HepG2 (cell line): ENCODE data around the gene EPHA2. TPM values are rescaled to one million over a fixed set of nuclear protein-coding genes. Genes with fewer than 3 reads are reported as not detected.

Source experiments
- CBX5 ChIP-seq: sonication (generic); formaldehyde crosslinking; IDR thresholded peaks from 2 replicates; pipeline ENCODE4 v1.4.0; 2020; ENCODE audit warnings: missing genetic modification reagents, borderline replicate concordance
- ETV5 ChIP-seq: IDR thresholded peaks from 2 replicates; pipeline ENCODE4 v1.6.1; 2018; ENCODE audit warnings: missing biosample characterization, missing genetic modification reagents, inconsistent platforms, borderline replicate concordance
- HDAC1 ChIP-seq: sonication (generic); formaldehyde crosslinking; IDR thresholded peaks from 2 replicates; pipeline ENCODE4 v1.5.1; 2020; ENCODE audit warnings: mild to moderate bottlenecking, missing genetic modification reagents
- HNRNPL ChIP-seq: fragments of 200-400 bp; formaldehyde crosslinking; IDR thresholded peaks from 2 replicates; pipeline ENCODE4 v1.6.1; 2017; ENCODE audit warnings: mild to moderate bottlenecking, low read depth, low read length
- PITX1 ChIP-seq: sonication (generic); formaldehyde crosslinking; IDR thresholded peaks from 2 replicates; pipeline ENCODE4 v1.5.1; 2020; ENCODE audit warnings: mild to moderate bottlenecking, missing genetic modification reagents
- POGZ ChIP-seq: sonication (generic); formaldehyde crosslinking; IDR thresholded peaks from 2 replicates; pipeline ENCODE4 v1.4.0; 2020; ENCODE audit warnings: mild to moderate bottlenecking, missing genetic modification reagents
- RXRA ChIP-seq: sonication (generic); formaldehyde crosslinking; IDR thresholded peaks from 2 replicates; pipeline ENCODE4 v1.5.1; 2020; ENCODE audit warnings: missing genetic modification reagents
- TCF7 ChIP-seq: sonication (generic); IDR thresholded peaks from 2 replicates; pipeline ENCODE4 v1.6.1; 2016; ENCODE audit warnings: antibody characterized with exemption, low read depth
- ZMYM2 ChIP-seq: sonication (generic); formaldehyde crosslinking; IDR thresholded peaks from 2 replicates; pipeline ENCODE4 v1.8.0; 2022; ENCODE audit warnings: mild to moderate bottlenecking, missing genetic modification reagents
- ZNF564 ChIP-seq: sonication (generic); formaldehyde crosslinking; IDR thresholded peaks from 2 replicates; pipeline ENCODE4 v1.8.1; 2023; ENCODE audit warnings: mild to moderate bottlenecking, missing genetic modification reagents
- polyA plus RNA-seq, 8 experiments: library from polyadenylated mRNA; depleted of rRNA in 3 of 8; stranded (reverse) in 7 of 8; unstranded in 1 of 8; fragments of >200 nt; fragmentation: Illumina TruSeq in 4 of 8; extraction: Trizol in 4 of 8; gene quantifications; 2 replicates each; pipeline versions ENCODE4 v1.2.1 to v1.2.3, GENCODE V29; 2011 to 2016; ENCODE audit warnings: low read depth in 4 of 8, missing spikeins in 1 of 8, mixed read lengths in 1 of 8; ENCODE audit not compliant: insufficient read depth in 1 of 8
- total RNA-seq, 5 experiments: library from RNA; depleted of rRNA; stranded (reverse); fragments of >200 nt; fragmentation: Illumina TruSeq; extraction: Trizol; gene quantifications; 2 replicates each; pipeline ENCODE4 v1.2.3, GENCODE V29; 2016; ENCODE audit warnings: low read depth in 1 of 5
- TF ChIP-seq, protein P1 (sequence below): sonication (generic); formaldehyde crosslinking; IDR thresholded peaks from 2 replicates; pipeline ENCODE4 v1.4.0; 2020; ENCODE audit warnings: missing genetic modification reagents
- TF ChIP-seq, protein P2 (sequence below): sonication (generic); formaldehyde crosslinking; IDR thresholded peaks from 2 replicates; pipeline ENCODE4 v1.8.0; 2022; ENCODE audit warnings: mild to moderate bottlenecking, missing genetic modification reagents, borderline replicate concordance
- TF ChIP-seq, protein P3 (sequence below): sonication (generic); formaldehyde crosslinking; IDR thresholded peaks from 2 replicates; pipeline ENCODE4 v1.5.1; 2020; ENCODE audit warnings: mild to moderate bottlenecking, moderate library complexity, missing genetic modification reagents
- TF ChIP-seq, protein P4 (sequence below): IDR thresholded peaks from 2 replicates; pipeline ENCODE4 v1.6.1; 2012; ENCODE audit warnings: low read length, improper control_type of control experiment
- TF ChIP-seq, protein P5 (sequence below): sonication (generic); formaldehyde crosslinking; IDR thresholded peaks from 2 replicates; pipeline ENCODE4 v1.4.0; 2020; ENCODE audit warnings: missing genetic modification reagents, borderline replicate concordance
- TF ChIP-seq, protein P6 (sequence below): IDR thresholded peaks from 2 replicates; pipeline ENCODE4 v1.6.1; 2016; ENCODE audit warnings: missing compliant biosample characterization, missing genetic modification reagents, borderline replicate concordance

Gene EPHA2
- total and polyA plus RNA-seq, 2 of the 13 experiments (the other 11 are each of a cell fraction or from before 2014, with no cell fraction given) = 33.6 to 53.6 TPM

DNA sequence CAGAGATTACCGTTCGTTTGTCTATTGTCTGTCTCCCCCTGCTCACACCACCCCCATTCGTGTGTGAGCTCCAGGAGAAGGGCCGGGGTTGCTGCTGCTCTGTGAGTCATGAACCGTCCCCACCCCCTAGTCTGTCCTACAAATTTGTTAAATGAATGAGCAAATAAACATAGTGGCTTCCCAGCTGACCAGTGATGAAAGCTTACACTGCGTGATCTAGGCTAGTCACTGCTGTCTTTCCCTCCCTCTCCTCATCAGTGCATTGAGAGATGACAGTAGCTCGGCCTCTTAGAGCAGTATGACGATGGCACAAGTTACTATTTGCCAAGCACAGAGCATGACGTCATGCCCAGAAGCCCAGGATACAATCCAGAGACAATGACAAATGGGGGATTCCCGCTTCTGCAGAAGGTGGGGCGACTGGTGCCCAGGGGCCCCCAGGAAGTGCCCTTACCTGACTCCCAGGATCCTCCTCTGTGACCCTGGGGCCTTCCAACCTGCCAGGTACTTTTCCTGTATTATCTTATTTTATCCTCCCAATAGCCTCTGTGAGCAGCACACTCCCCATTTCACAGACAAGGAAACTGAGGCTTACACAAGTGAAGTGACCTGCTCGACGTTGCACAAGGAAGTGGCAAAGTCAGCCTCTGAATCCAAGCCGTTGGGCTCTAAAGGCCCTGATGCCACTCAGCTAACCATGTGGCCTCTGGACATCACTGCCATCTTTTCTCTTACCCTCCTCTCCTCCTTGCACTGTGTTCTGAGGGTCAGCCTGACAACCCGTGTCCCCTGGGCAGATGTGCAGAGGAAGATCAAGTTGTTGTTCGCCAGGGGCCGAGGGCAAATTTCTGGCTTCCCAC is 8.6 kb upstream of the EPHA2 start (continued):
- peak; percentile 68; the same call in 1 of the 2 replicates for TF ChIP-seq CBX5
- TF ChIP-seq, protein P1, sequence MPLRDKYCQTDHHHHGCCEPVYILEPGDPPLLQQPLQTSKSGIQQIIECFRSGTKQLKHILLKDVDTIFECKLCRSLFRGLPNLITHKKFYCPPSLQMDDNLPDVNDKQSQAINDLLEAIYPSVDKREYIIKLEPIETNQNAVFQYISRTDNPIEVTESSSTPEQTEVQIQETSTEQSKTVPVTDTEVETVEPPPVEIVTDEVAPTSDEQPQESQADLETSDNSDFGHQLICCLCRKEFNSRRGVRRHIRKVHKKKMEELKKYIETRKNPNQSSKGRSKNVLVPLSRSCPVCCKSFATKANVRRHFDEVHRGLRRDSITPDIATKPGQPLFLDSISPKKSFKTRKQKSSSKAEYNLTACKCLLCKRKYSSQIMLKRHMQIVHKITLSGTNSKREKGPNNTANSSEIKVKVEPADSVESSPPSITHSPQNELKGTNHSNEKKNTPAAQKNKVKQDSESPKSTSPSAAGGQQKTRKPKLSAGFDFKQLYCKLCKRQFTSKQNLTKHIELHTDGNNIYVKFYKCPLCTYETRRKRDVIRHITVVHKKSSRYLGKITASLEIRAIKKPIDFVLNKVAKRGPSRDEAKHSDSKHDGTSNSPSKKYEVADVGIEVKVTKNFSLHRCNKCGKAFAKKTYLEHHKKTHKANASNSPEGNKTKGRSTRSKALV (CRISPR knock-in tag) = 0 out of 2 replicates have a peak, but pooled peaks have one; percentile 41
- TF ChIP-seq, protein P2, sequence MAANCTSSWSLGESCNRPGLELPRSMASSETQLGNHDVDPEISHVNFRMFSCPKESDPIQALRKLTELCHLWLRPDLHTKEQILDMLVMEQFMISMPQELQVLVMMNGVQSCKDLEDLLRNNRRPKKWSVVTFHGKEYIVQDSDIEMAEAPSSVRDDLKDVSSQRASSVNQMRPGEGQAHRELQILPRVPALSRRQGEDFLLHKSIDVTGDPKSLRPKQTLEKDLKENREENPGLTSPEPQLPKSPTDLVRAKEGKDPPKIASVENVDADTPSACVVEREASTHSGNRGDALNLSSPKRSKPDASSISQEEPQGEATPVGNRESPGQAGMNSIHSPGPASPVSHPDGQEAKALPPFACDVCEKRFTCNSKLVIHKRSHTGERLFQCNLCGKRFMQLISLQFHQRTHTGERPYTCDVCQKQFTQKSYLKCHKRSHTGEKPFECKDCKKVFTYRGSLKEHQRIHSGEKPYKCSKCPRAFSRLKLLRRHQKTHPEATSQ (CRISPR knock-in tag) = no peak
- TF ChIP-seq POGZ (CRISPR knock-in tag) = no peak
- TF ChIP-seq PITX1 (CRISPR knock-in tag) = no peak
- no peak for TF ChIP-seq HNRNPL
- TF ChIP-seq, protein P3, sequence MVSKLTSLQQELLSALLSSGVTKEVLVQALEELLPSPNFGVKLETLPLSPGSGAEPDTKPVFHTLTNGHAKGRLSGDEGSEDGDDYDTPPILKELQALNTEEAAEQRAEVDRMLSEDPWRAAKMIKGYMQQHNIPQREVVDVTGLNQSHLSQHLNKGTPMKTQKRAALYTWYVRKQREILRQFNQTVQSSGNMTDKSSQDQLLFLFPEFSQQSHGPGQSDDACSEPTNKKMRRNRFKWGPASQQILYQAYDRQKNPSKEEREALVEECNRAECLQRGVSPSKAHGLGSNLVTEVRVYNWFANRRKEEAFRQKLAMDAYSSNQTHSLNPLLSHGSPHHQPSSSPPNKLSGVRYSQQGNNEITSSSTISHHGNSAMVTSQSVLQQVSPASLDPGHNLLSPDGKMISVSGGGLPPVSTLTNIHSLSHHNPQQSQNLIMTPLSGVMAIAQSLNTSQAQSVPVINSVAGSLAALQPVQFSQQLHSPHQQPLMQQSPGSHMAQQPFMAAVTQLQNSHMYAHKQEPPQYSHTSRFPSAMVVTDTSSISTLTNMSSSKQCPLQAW = no peak
- 0 out of 2 replicates have a peak, but pooled peaks have one; percentile 36 for TF ChIP-seq ETV5 (CRISPR knock-in tag)
- no peak for TF ChIP-seq TCF7
- TF ChIP-seq HDAC1 = no peak
- TF ChIP-seq, protein P4, sequence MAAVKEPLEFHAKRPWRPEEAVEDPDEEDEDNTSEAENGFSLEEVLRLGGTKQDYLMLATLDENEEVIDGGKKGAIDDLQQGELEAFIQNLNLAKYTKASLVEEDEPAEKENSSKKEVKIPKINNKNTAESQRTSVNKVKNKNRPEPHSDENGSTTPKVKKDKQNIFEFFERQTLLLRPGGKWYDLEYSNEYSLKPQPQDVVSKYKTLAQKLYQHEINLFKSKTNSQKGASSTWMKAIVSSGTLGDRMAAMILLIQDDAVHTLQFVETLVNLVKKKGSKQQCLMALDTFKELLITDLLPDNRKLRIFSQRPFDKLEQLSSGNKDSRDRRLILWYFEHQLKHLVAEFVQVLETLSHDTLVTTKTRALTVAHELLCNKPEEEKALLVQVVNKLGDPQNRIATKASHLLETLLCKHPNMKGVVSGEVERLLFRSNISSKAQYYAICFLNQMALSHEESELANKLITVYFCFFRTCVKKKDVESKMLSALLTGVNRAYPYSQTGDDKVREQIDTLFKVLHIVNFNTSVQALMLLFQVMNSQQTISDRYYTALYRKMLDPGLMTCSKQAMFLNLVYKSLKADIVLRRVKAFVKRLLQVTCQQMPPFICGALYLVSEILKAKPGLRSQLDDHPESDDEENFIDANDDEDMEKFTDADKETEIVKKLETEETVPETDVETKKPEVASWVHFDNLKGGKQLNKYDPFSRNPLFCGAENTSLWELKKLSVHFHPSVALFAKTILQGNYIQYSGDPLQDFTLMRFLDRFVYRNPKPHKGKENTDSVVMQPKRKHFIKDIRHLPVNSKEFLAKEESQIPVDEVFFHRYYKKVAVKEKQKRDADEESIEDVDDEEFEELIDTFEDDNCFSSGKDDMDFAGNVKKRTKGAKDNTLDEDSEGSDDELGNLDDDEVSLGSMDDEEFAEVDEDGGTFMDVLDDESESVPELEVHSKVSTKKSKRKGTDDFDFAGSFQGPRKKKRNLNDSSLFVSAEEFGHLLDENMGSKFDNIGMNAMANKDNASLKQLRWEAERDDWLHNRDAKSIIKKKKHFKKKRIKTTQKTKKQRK = no peak
- TF ChIP-seq, protein P5, sequence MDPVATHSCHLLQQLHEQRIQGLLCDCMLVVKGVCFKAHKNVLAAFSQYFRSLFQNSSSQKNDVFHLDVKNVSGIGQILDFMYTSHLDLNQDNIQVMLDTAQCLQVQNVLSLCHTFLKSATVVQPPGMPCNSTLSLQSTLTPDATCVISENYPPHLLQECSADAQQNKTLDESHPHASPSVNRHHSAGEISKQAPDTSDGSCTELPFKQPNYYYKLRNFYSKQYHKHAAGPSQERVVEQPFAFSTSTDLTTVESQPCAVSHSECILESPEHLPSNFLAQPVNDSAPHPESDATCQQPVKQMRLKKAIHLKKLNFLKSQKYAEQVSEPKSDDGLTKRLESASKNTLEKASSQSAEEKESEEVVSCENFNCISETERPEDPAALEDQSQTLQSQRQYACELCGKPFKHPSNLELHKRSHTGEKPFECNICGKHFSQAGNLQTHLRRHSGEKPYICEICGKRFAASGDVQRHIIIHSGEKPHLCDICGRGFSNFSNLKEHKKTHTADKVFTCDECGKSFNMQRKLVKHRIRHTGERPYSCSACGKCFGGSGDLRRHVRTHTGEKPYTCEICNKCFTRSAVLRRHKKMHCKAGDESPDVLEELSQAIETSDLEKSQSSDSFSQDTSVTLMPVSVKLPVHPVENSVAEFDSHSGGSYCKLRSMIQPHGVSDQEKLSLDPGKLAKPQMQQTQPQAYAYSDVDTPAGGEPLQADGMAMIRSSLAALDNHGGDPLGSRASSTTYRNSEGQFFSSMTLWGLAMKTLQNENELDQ = no peak
- no peak; the same call in 1 of the 2 replicates for TF ChIP-seq RXRA
- no peak for TF ChIP-seq ZNF564 (CRISPR knock-in tag)
- TF ChIP-seq, protein P6, sequence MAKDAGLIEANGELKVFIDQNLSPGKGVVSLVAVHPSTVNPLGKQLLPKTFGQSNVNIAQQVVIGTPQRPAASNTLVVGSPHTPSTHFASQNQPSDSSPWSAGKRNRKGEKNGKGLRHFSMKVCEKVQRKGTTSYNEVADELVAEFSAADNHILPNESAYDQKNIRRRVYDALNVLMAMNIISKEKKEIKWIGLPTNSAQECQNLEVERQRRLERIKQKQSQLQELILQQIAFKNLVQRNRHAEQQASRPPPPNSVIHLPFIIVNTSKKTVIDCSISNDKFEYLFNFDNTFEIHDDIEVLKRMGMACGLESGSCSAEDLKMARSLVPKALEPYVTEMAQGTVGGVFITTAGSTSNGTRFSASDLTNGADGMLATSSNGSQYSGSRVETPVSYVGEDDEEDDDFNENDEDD = peak; percentile 40; the same call in 1 of the 2 replicates
- TF ChIP-seq ZMYM2 (CRISPR knock-in tag) = no peak
